Activated CD8-positive, alpha-beta memory T cell treated with anti-CD3 and anti-CD28 coated beads, Interleukin-2, amount 50 U/mL, for 24 hours (primary cell): Measurements from ENCODE around the gene ENTPD1.
"Not testable (repeated sequence)": the region's sequence is repeated elsewhere in the genome, so short reads cannot be mapped to it uniquely, and the experiment has no call there.

Source experiments
- DNase-seq: peaks from one replicate; pipeline ENCODE4 v3.0.0-alpha.2; 2020; ENCODE audit errors: extremely low read depth

Gene ENTPD1

DNA sequence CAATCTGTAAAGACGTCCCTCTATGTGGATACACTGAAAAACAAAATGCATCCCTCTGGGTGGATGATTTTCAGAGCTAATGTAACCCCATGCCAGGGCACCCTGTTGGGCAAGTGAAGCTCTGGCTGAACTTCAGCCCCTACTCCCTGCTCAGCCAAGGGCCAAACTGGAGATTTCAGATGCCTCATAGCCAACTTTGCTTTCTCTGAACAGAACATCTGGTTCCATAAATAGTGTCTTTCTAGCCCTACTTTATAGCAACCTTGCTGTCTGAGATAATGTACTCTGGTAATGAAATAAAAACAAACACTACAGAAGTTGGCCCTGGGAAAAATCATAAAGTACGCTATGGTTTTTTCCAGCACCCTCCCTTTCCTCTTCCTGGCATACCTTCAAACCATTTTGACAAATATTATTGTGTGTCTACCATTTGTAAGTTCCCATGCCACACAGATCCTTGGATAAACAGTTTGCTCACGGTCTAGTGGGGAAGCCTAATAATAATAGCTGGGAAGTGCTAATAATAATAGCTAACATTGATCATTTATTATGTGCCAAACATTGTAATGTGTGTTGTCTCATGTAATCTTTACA is 3.4 kb downstream of the ENTPD1 start:
- DNase-seq, result no peak

DNA sequence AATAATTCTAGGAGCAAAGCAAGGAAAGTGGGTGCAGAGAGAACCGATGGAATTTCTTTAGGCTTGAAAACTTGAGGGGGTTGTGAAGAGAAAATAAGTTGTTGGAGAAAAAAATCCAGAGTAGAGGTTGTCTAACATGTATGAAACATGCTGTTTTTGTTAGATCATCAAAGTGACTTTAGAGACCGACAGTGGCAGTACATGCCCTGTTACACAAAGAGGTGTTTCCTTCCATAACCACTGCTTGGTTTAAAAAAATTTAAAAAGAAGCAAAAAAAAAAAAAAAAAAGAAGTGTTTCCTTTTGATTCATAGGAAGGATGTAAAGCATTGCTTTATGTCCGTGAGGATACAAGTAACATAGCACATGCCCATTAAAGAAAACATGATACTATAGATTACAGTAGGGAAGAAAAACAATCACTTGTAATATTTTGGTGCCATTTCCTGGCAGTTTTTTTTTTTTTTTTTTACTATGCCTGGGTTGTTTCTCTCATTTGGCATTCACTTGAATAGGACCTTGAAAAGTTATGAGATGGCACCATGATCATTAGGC is 6.1 kb downstream of the ENTPD1 start:
- DNase-seq, result no peak

DNA sequence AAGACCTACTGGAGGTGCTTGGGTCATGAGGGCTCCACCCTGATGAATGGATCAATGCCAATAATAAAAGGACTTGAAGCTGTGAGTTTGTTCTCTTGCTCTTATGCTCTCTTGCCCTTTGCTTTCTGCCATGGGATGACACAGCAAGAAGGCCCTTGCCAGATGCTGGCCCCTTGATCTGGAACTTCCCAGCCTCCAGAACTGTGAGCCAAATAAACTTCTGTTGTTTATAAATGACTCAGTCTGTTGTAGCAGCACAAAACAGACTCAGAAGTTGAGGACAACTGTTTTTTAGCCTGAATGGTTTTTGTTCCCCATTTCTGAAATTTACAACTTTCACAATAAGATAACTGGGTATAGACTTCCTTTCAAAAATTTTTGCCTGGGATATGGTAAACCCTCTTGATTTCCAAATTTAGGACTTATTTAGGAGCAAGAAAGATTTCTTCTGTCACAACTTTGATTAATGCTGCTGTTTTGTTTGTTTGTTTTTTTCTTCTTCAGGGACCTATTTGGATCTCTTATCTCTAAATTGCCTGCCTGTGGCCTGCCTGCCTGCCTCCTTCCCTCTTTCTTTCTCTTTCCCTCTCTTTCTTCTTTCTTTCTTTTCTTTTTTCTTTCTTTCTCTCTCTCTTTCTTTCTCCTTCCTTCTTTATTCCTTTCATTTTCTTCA is 12.1 kb downstream of the ENTPD1 start:
- no peak for DNase-seq

DNA sequence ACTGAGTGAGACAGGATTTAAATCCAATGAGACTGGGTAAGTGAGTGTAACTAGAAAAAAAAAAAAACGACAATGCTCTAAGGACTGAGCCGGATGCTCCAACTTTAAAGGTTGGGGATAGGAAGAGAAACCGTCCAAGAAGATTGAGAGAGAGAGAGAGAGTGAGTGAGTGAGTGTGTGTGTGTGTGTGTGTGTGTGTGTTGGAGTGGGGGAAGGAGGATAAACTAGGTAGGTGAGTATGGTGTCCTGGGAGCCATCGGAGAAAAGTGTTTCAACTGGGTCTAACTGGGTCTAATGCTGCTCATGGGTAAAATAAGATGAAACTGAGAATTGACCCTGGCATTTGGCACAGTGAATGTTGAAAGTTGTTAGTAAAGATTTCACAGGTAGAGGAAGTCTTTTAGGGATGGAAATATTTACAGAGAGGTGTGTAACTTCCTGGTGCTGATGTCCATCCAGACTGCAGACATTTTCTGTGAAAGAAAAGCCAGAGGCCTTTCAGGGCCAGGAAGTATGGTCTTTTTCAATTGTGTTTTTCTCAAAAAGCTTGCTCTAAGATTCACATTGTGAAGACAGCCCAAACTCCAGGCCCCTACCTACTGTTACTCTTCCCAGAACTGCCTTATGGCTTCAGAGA is 14.2 kb downstream of the ENTPD1 start:
- no peak for DNase-seq

DNA sequence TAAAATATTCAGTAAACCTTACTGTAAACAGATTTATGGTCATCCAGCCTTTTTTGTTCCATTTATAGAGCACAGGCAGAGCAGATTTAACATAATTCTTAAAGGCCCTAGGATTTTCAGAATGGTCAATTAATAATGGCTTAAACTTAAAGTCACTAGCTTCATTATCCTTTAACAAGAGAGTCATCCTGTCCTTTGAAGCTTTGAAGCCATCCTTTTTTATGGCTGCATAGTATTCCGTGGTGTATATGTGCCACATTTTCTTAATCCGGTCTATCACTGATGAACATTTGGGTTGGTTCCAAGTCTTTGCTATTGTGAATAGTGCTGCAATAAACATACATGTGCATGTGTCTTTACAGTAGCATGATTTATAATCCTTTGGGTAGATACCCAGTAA is 17.5 kb downstream of the ENTPD1 start:
- not testable (repeated sequence) for DNase-seq

DNA sequence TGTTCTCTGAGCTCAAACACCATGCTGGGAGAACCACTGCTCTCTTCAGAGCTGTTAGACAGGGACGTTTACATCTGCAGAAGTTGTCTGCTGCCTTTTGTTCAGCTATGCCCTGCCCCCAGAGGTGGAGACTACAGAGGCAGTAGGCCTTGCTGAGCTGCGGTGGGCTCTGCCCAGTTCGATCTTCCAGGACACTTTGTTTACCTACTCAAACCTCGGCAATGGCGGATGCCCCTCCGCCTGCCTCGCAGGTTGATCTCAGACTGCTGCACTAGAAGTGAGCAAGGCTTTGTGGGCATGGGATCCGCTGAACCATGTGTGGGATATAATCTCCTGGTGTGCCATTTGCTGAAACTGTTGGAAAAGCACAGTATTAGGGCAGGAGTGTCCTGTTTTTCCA is 21.7 kb downstream of the ENTPD1 start:
- DNase-seq, result not testable (repeated sequence)

DNA sequence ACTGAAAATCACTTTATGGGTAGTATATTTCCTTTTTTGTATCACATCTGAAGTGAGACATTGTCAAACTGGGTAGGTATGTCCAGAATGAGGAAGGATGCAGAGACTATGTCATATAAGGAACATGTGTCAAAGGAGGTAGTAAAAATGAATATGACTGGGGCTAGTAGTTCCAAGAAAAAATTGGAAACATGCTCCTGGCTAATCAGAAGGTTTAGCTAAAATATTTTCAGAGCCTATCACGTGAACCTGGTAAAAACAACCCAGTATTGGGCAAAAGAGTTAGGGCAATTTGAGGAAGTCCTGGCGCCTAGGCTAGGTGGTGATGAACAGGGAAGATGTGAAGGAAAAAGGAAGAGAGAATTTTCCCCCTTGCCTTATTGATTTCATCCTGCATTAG is 26.4 kb downstream of the ENTPD1 start:
- DNase-seq, result no peak

DNA sequence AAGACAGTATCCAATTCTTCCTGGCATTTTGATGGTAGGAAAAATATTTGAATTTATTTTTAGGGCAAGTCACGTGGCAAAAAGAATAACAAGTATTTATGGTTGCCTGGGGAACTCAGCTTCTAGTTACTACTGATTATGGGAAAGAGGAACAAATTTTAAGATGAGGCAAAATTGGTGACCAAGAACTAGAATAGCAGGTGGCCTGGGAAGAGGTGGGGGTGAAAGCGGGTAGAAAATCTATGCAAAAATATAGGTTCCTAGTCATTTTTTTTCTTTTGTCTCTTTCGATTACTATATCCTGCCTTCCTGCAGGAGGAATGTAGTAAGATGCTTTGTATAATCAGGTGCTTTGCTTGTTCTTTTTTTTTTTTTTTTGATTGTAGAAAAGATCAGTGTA is 27.8 kb downstream of the ENTPD1 start:
- no peak for DNase-seq

DNA sequence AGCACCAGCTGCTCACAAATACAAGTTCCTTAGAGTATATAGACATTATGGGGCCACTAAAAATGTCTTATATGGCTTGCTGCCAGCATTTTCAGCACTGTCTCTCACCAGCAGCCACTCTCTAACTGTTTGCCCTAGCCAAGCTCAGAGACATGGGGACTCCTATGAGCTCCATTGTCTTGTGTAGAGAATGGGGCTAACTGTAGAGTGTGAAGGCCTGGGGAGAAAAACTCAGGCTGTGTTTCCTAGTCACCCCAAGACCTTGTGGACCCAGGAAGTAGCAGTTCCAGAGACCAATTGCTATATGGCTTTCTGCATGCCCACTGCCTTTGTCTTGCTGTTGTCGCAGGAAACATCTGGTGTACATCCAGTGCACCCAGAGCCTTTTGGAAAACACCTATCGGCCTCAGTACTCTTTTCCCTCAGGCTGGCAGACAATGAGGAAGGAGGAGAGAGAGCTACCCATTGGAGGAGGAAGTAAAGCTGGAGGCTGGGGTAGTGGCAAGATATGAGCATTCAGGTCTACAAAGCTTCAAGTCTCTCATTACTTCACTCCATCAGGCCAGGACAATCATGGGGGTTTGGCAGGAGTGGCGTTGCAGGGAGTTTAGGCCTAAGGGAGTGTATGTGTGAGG is 28.4 kb downstream of the ENTPD1 start:
- no peak for DNase-seq

DNA sequence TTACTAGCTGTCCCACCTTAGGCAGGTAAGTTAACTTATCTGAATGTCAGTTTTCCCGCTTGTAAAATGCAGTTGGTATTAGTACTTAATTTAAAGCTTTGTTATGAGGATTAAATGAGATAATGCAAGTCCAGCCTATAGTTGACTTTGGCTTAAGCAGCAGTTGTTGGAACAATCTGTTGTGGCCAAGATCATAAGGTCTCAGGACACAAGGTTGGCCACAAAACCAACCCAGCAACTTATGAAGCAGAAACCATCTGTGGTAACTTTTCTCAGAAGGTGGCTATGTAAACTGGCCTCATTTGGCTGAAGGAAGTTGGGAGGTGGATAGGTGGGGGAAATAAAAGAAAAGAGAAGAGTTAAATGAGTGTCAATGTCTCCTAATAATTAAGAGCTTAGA is 29.4 kb downstream of the ENTPD1 start:
- DNase-seq, result no peak

DNA sequence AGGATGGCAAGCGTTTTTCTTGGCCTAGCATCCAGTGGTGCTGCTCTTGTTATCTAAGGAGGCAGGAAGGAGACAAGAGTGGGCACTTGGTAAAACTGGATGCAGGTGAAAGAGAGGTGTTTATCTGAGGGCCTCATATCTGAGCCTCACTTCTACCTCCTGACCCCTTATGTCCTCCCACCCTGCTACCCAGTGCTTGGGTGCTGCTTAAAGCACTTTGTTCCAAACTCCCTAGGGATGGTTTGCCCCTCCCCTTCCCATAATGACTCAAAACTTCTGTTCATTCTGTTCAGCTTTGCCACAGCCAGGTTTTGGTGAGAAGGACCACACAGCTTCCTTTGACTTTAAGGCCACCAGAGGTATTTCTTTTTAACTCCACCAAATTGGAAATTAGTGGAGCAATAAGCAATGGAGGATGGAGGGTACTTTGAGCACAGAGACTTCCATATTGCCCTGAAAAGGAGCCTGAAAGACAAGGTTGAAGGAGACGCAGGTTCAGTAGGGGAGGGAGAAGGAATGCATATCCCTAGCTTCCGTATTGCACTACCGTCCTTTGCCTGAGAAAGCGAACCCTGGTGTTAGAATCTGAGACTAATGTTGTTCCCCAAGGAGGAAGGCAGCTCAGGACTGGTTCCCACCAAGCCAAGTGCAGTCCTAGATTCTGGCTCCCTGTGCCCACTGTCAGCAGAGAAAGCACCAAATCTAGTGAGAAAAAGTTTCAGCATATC is 30.1 kb downstream of the ENTPD1 start:
- DNase-seq, result no peak

DNA sequence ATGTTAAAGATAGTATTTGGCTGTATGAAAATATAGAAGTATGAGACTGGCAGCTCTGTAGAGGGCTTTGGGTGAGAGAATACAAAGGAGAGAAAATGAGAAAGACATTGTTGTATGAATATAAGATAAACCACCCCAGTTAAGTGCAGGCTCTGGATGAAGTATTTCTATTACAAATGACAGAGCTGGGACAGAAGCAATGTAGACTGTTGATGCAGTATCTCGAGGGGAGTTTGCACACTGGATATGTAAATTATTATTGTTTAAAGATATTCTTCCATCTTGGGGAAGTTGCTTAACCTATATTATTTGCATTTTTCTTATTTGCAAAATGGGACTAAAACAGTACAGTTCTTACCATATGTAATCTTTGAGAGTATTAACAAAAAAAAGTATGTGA is 31.5 kb downstream of the ENTPD1 start:
- DNase-seq, result no peak

DNA sequence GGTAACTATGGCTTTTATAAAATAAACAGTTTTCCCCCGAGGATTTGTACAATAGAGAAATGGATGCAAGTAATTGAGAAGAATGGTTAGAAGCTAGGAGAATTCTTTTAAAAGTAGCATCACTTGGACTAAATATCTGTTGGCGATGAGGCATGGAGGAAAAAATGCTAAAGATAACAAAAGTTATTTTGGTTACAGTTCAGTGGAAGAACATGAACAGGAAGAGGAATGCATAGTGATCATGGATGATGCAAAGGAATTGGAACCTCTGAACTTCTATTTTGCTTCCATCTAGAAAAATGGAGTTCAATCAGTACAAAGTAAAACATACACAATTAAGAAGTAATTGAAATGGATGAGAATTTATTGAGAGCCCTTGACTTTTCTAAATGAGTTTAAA is 32.9 kb downstream of the ENTPD1 start:
- DNase-seq, result no peak

DNA sequence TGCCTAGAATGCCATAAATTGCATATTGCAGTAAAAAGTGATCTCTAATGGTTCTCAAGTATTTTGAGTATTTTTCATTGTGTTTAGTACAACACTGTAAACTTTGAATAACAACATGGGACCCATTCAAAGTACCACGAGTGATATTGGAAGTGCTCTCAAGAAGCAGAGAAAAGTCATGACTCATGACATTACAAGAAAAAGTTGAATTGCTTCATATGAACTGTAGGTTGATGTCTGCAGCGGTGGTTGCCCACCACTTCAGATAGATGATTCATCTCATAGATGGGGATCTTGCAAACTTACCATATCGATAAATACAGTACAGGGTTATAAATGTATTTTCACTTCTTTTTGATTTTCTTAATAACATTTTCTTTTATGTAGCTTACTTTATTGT is 33.9 kb downstream of the ENTPD1 start:
- DNase-seq, result no peak

DNA sequence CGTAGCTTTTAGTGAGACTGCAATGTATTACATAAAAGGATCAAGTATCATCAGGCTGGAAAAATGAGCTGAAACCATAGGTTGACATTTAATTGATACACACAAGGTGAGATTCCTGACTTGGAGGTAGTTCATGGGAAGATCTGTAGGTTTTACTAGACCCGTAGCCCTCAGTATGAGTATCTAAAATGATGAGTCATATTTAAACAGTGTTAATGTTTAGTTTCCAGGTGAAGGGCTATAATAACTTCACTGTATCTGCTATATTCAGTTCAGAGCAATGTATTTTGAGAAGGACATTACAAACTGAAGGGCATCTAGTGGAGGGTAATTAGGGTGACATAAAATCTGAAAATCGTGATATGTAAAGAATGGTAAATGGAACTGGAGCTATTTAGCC is 35.0 kb downstream of the ENTPD1 start:
- DNase-seq, result no peak

DNA sequence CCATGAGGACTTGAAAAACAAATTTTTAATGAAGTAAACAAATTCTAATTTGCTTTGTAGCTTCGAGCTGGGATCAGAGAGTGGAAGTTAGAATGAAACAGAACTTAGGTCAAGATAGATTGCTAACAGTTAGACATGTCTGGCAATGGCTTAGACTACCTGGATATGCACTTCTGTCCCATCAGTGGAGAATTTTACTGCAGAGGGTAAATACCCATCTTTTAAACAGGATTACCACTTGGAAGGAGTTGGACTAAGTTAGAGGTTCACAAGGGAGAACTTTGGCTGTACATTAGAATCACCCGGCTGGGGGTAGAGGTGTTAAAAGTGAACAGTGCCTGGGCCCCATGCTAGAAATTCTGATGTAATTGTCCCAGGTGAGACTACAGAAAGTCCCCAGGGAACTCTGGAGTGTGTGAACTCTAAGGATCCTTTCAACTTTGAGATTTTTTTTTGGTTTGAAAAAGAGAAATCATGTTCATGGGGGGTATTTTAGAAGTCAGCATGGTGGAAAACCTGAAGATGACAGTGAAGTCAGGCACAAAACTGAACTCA is 35.5 kb downstream of the ENTPD1 start:
- DNase-seq, result no peak

DNA sequence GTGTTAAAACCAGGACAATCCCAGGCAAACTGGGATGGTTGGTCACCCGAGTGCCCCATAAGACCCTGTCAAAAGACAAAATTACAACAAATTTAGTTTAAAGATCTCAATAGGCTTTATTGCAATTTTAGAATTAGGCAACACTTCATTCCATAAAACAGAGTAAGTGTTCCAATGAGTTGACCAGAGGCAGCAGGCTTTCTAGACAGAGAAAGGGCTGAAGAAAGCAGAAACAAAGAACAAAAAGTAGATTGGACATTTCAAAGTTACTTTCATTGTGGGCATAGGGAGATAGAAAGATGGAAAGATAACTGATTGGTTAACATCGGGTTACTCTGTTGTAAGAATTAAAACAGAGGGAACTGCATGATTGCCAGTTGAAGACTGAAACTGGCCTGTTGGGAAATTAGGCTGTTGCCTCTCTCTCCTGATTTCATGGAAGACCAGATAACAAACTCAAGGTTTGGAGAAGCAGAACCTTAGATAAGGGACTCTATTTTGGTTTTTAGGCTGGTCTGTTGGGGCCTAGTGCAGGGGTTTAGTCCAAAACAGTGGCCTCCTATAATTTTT is 36.3 kb downstream of the ENTPD1 start:
- no peak for DNase-seq

DNA sequence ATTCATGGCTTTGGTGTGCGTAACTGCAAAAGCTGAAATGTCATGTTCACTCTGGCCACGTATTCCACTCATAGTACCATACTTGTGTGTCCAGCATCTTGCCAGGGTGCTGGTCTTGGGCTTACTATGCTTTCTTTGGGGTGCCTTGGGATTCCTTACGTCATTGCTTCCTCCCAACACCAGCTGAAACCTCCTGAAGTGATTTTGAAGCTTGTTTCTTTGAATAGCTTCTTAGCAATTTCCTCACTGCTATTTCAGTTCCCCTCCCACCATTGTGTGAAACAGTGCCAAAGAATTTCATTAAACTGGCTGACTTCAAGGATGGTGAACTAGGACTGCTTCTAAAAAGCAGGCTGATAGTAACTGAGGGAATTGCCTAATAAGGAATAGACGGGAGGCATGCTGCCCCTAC is 36.9 kb downstream of the ENTPD1 start:
- no peak for DNase-seq

DNA sequence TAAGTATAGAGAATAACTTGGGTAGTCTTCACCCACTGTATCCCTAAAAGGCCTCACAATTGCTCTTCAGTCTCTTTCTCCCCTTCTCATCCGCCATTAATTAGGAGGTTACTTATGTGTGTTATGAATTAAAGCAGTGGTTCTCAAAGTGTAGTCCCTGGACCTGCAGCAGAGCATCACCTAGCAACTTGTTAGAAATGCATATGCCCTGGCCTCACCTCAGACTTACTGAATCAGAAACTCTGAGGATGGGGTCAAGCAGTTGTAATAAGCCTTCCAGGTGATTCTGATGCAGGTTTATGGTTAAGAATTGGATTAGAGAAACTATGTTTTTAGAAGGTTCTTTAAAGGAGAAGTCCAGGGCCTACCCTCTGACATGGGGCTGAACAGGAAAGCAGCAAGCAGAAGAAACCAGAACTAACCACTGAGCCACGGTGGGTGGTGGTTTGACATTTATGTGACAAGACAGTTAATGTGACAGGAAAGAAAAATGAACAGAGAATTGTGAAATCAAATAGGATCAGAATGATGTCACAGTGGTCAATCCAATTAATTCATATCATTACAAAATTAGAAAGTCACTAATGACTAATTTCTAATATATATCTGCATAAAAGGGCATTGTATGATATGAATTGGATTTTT is 37.6 kb downstream of the ENTPD1 start:
- DNase-seq, result no peak

DNA sequence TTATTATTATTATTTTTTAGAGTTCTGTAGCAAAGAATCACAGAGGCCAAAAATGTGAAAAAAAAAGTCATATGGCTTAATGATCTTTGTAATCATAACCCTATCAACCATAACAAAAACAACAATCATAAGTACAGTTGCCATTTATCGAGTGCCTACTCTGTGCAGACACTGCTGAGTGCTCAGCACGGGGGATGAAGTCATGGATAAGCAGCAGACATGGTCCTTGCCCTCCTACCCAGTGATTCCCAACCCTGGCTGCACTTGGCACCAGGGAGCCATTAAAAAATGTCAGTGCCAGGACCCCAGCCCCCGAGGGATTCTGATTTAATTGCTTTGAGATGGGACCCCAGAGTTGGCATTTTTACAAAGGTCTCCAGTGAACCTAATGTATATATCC is 38.2 kb downstream of the ENTPD1 start:
- no peak for DNase-seq

DNA sequence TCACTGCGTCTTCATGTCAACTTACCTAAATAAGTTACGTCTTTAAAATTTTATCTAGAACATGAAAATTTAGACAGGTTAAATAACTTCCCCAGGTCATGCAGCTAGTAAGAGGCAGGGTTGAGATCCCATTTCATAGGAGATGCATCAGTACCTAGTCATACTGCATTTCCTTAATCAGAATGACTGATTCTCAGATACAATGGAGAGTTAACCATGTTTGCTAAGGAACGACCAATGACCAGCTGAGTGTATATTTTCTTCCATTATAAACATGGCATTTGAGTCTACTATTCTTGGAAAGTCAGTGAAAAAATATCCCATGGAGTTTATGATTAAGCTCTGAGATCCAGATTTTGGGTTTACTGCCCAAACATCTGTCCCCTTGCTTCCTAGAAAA is 39.6 kb downstream of the ENTPD1 start:
- DNase-seq, result no peak
